Motor neuron (in vitro differentiated cells): ENCODE measurements around the gene LIF. TPM values are rescaled to one million over a fixed set of nuclear protein-coding genes. Genes with fewer than 3 reads are reported as not detected.

ENCODE experiments used
- total RNA-seq, 8 experiments: library from RNA; unstranded; fragments of 300-600 nt; gene quantifications; 2 replicates each; pipeline versions ENCODE4 v1.2.3 to v1.2.4, GENCODE V29; 2022

Gene LIF
- total RNA-seq, 8 experiments from 2014 or later = 0.81 to 14.8 (median 4.3) TPM

Other genes with a start within 250 kb of the LIF start
- gene HORMAD2, start 166.3 kb downstream of the LIF start, total RNA-seq = under 1 TPM in 3 of 8 experiments, not detected in 5; 0.11 to 0.23 (median 0.13) TPM
- gene OSM, start 20.1 kb upstream of the LIF start, total RNA-seq = under 1 TPM in 5 of 8 experiments, not detected in 3; 0.08 to 0.71 (median 0.23) TPM
- gene CASTOR1, start 42.7 kb upstream of the LIF start, total RNA-seq = 10 to 100 TPM in 2 of 8 experiments, 1 to 10 TPM in 6; 1.7 to 13.6 (median 7.0) TPM
- gene TBC1D10A, start 80.2 kb upstream of the LIF start, total RNA-seq = 10 to 100 TPM in 5 of 8 experiments, 1 to 10 TPM in 3; 5.8 to 17.8 (median 10.6) TPM
- 10 to 100 TPM; 20.5 to 81.4 (median 34.6) TPM for gene SF3A1, start 110.1 kb upstream of the LIF start, total RNA-seq
- 10 to 100 TPM in 1 of 8 experiments, 1 to 10 TPM in 7; 2.0 to 12.8 (median 3.9) TPM for gene CCDC157, start 110.2 kb upstream of the LIF start, total RNA-seq
- gene RNF215, start 140.7 kb upstream of the LIF start, total RNA-seq = 10 to 100 TPM in 7 of 8 experiments, 1 to 10 TPM in 1; 9.5 to 22.9 (median 17.3) TPM
- 10 to 100 TPM in 2 of 8 experiments, 1 to 10 TPM in 6; 2.0 to 17.3 (median 7.5) TPM for gene SEC14L2, start 150.3 kb upstream of the LIF start, total RNA-seq
- 10 to 100 TPM in 6 of 8 experiments, 1 to 10 TPM in 2; 4.2 to 36.6 (median 20.4) TPM for gene MTFP1, start 179.0 kb upstream of the LIF start, total RNA-seq
- gene SEC14L3, start 225.3 kb upstream of the LIF start, total RNA-seq = under 1 TPM in 3 of 8 experiments, not detected in 5; 0.20 to 0.38 (median 0.35) TPM